ENCODE measurements around the gene MAP1S. TPM values are rescaled to one million over a fixed set of nuclear protein-coding genes. Genes with fewer than 3 reads are reported as not detected.

The MAP1S gene
- total and polyA plus RNA-seq, 2 experiments from 2014 or later: 7.7 to 37.1 TPM

GRCh38 chr19:17711851-17712250 lies 7.4 kb upstream of the MAP1S start:
- no peaks in the 10 kb centered on the region for H3K9me2 ChIP-seq (replicated peaks; ENCODE audit: insufficient read depth)
- 79% methylated on average over 6 of the region's 6 CpGs for WGBS (ENCODE audit: low lambda C conversion rate, missing lambda C conversion rate)

GRCh38 chr19:17716309-17716929 lies 2.9 kb upstream of the MAP1S start:
- Histone ChIP-seq H3K27me3 (no peaks in the 10 kb centered on the region), H3K4me2 (no peak overlapping the region), H3K27ac (no peak overlapping the region), H3K9me2 (replicated peaks; ENCODE audit: insufficient read depth) (no peaks in the 10 kb centered on the region), H2AFZ (no peak overlapping the region), H3K36me3 (replicated peaks; ENCODE audit: insufficient read depth, low read depth) (no peaks in the 10 kb centered on the region), H3K4me3 (no peak overlapping the region), H3K9me3 (ENCODE audit: low read depth) (no peaks in the 10 kb centered on the region), H3K4me1 (ENCODE audit: insufficient read depth) (peaks cover 12% of the 10 kb centered on the region), H4K20me1 (ENCODE audit: insufficient read depth, poor library complexity, severe bottlenecking) (peaks cover 15% of the 10 kb centered on the region), H3K79me2 (peaks cover 19% of the 10 kb centered on the region)
- WGBS (ENCODE audit: low lambda C conversion rate, missing lambda C conversion rate): 86% methylated on average over 4 of the region's 4 CpGs
- DNase-seq (ENCODE audit: low spot score): no peak
- no peak for TF ChIP-seq CTCF (IDR thresholded peaks at IDR 0.05; ENCODE audit: poor library complexity)
- no peak for TF ChIP-seq EZH2 (IDR thresholded peaks at IDR 0.05; ENCODE audit: borderline replicate concordance)
- no peak for TF ChIP-seq EZH2phosphoT487 (IDR thresholded peaks at IDR 0.05; ENCODE audit: low read depth, severe bottlenecking, unreplicated experiment)

More at GRCh38 chr19:17711851-17712250, 7.4 kb upstream of the MAP1S start:
- no peak for DNase-seq (ENCODE audit: low spot score)
- peaks cover 3% of the 10 kb centered on the region for H3K27me3 ChIP-seq
- no peaks in the 10 kb centered on the region for H4K20me1 ChIP-seq (ENCODE audit: insufficient read depth, poor library complexity, severe bottlenecking)
- H3K4me2 ChIP-seq: no peak overlapping the region
- H3K27ac ChIP-seq: no peak overlapping the region
- TF ChIP-seq EZH2phosphoT487 (IDR thresholded peaks at IDR 0.05; ENCODE audit: low read depth, severe bottlenecking, unreplicated experiment) (no peak), EZH2 (IDR thresholded peaks at IDR 0.05; ENCODE audit: borderline replicate concordance) (no peak), CTCF (IDR thresholded peaks at IDR 0.05; ENCODE audit: poor library complexity) (no peak)
- no peak overlapping the region for H2AFZ ChIP-seq
- H3K36me3 ChIP-seq (replicated peaks; ENCODE audit: insufficient read depth, low read depth): no peaks in the 10 kb centered on the region
- H3K79me2 ChIP-seq: no peaks in the 10 kb centered on the region
- no peaks in the 10 kb centered on the region for H3K9me3 ChIP-seq (ENCODE audit: low read depth)
- H3K4me3 ChIP-seq: no peak overlapping the region
- H3K4me1 ChIP-seq (ENCODE audit: insufficient read depth): no peaks in the 10 kb centered on the region

- H3K27ac ChIP-seq: peak overlapping the region; percentile 8
- H3K36me3 ChIP-seq (replicated peaks; ENCODE audit: insufficient read depth, low read depth): no peaks in the 10 kb centered on the region
- no peak overlapping the region for H3K4me3 ChIP-seq
- H3K79me2 ChIP-seq: peaks cover 26% of the 10 kb centered on the region
- 92% methylated on average over 4 of the region's 4 CpGs for WGBS (ENCODE audit: low lambda C conversion rate, missing lambda C conversion rate)
- peaks cover 15% of the 10 kb centered on the region for H4K20me1 ChIP-seq (ENCODE audit: insufficient read depth, poor library complexity, severe bottlenecking)
- peak overlapping the region; percentile 77 for H3K4me2 ChIP-seq
- no peak for DNase-seq (ENCODE audit: low spot score)
- H3K27me3 ChIP-seq: no peaks in the 10 kb centered on the region
- no peaks in the 10 kb centered on the region for H3K9me3 ChIP-seq (ENCODE audit: low read depth)
- no peak overlapping the region for H2AFZ ChIP-seq
- no peaks in the 10 kb centered on the region for H3K9me2 ChIP-seq (replicated peaks; ENCODE audit: insufficient read depth)
- peaks cover 12% of the 10 kb centered on the region for H3K4me1 ChIP-seq (ENCODE audit: insufficient read depth)
- TF ChIP-seq EZH2 (IDR thresholded peaks at IDR 0.05; ENCODE audit: borderline replicate concordance) (no peak), CTCF (IDR thresholded peaks at IDR 0.05; ENCODE audit: poor library complexity) (no peak), EZH2phosphoT487 (IDR thresholded peaks at IDR 0.05; ENCODE audit: low read depth, severe bottlenecking, unreplicated experiment) (no peak)
These were observed 732 bp upstream of the MAP1S start for GRCh38 chr19:17718550-17718946.
